Activated CD8-positive, alpha-beta T cell treated with anti-CD3 and anti-CD28 coated beads for 36 hours (primary cell): ENCODE measurements around the gene MGMT. TPM values are rescaled to one million over a fixed set of nuclear protein-coding genes. Genes with fewer than 3 reads are reported as not detected.

Experiments
- ATAC-seq: fragments of 200-7000 bp; cut with Tn5 transposase; one replicate; pipeline ENCODE4 v1.10.0; 2021; ENCODE audit warnings: mild to moderate bottlenecking, moderate library complexity
- CTCF ChIA-PET: fragments of 350-600 bp; sonication (Branson Sonifier 250); formaldehyde crosslinking; loops from one replicate; lab custom pipeline; 2021; ENCODE audit warnings: antibody characterized with exemption; lab: Charles Lee
- POLR2A ChIA-PET: fragments of 350-600 bp; sonication (Branson Sonifier 250); formaldehyde crosslinking; loops from one replicate; lab custom pipeline; 2021; ENCODE audit warnings: antibody characterized with exemption; lab: Charles Lee
- DNase-seq: peaks from one replicate; pipeline ENCODE4 v3.0.0-alpha.2; 2020
- H3K27ac Mint-ChIP-seq: one replicate; pipeline ENCODE4 v1.8.0; 2021; ENCODE audit warnings: mild to moderate bottlenecking, mixed read lengths
- H3K27me3 Mint-ChIP-seq: one replicate; pipeline ENCODE4 v1.8.0; 2021; ENCODE audit warnings: mixed read lengths
- H3K36me3 Mint-ChIP-seq: one replicate; pipeline ENCODE4 v1.8.0; 2021; ENCODE audit warnings: low read depth, mixed read lengths
- H3K4me1 Mint-ChIP-seq: one replicate; pipeline ENCODE4 v1.8.0; 2021; ENCODE audit warnings: low read depth, mixed read lengths
- H3K4me3 Mint-ChIP-seq: one replicate; pipeline ENCODE4 v1.8.0; 2021; ENCODE audit warnings: mild to moderate bottlenecking, moderate library complexity, mixed read lengths
- H3K9me3 Mint-ChIP-seq: one replicate; pipeline ENCODE4 v1.8.0; 2021; ENCODE audit warnings: mixed read lengths
- CTCF ChIP-seq: fragments of 200-600 bp; IDR thresholded peaks from one replicate; pipeline ENCODE4 v1.8.0; 2022; ENCODE audit warnings: antibody characterized with exemption, mild to moderate bottlenecking
- intact Hi-C: fragments of 100-400 bp; cut with micrococcal nuclease; formaldehyde crosslinking; loops from one replicate; pipeline ENCODE4 v1.10.0; 2022
- total RNA-seq, 2 experiments: library from RNA; stranded (reverse); gene quantifications; one replicate each; pipeline ENCODE4 v1.2.3, GENCODE V29; 2021

Gene MGMT
- total RNA-seq, 2 experiments from 2014 or later: 16.2 to 17.0 TPM

GRCh38 chr10:129699722-129700340, 232.8 kb downstream of the MGMT start:
- Mint-ChIP-seq H3K4me3 (no peak overlapping the region), H3K36me3 (peaks cover 5% of the 10 kb centered on the region), H3K9me3 (no peaks in the 10 kb centered on the region), H3K4me1 (peaks cover 6% of the 10 kb centered on the region), H3K27ac (no peak overlapping the region), H3K27me3 (no peaks in the 10 kb centered on the region)
- intact Hi-C loops: no loop called here
- ATAC-seq (no peak), DNase-seq (no peak)
- CTCF ChIA-PET: no interaction called here
- POLR2A ChIA-PET: no interaction called here
- no peak for TF ChIP-seq CTCF

- TF ChIP-seq CTCF: no peak
- DNase-seq (no peak), ATAC-seq (no peak)
- intact Hi-C loops: no loop called here
- ChIA-PET POLR2A (interaction anchor here (0.6 kb wide), 1 partner anchor 11 kb away, joined by 3 read pairs; no protein-coding TSS in a partner anchor), CTCF (no interaction called here)
- H3K27me3 Mint-ChIP-seq: no peaks in the 10 kb centered on the region
- no peaks in the 10 kb centered on the region for H3K9me3 Mint-ChIP-seq
- peaks cover 18% of the 10 kb centered on the region for H3K36me3 Mint-ChIP-seq
- no peak overlapping the region for H3K4me3 Mint-ChIP-seq
- H3K27ac Mint-ChIP-seq: no peak overlapping the region
- peaks cover 6% of the 10 kb centered on the region for H3K4me1 Mint-ChIP-seq
Observed at GRCh38 chr10:129702605-129703004, 235.6 kb downstream of the MGMT start.

- H3K36me3 Mint-ChIP-seq: peaks cover 22% of the 10 kb centered on the region
- intact Hi-C loops: no loop called here
- CTCF ChIA-PET: no interaction called here
- H3K27ac Mint-ChIP-seq: no peak overlapping the region
- TF ChIP-seq CTCF: no peak
- no peaks in the 10 kb centered on the region for H3K27me3 Mint-ChIP-seq
- ATAC-seq: no peak
- H3K4me1 Mint-ChIP-seq: peaks cover 6% of the 10 kb centered on the region
- H3K4me3 Mint-ChIP-seq: no peak overlapping the region
- H3K9me3 Mint-ChIP-seq: no peaks in the 10 kb centered on the region
- POLR2A ChIA-PET: no interaction called here
- DNase-seq: no peak
Observed at GRCh38 chr10:129703287-129704137, 236.5 kb downstream of the MGMT start.

GRCh38 chr10:129704225-129704624, 237.2 kb downstream of the MGMT start:
- DNase-seq: no peak
- ChIA-PET POLR2A (no interaction called here), CTCF (no interaction called here)
- no peak for ATAC-seq
- H3K9me3 Mint-ChIP-seq: no peaks in the 10 kb centered on the region
- no peaks in the 10 kb centered on the region for H3K27me3 Mint-ChIP-seq
- H3K4me1 Mint-ChIP-seq: peaks cover 6% of the 10 kb centered on the region
- no peak overlapping the region for H3K27ac Mint-ChIP-seq
- intact Hi-C loops: no loop called here
- peaks cover 28% of the 10 kb centered on the region for H3K36me3 Mint-ChIP-seq
- no peak overlapping the region for H3K4me3 Mint-ChIP-seq
- TF ChIP-seq CTCF: no peak
